HepG2 (cell line): ENCODE data around the gene NLRX1. TPM values are rescaled to one million over a fixed set of nuclear protein-coding genes. Genes with fewer than 3 reads are reported as not detected.

Experiments used
- CBFB ChIP-seq: sonication (generic); formaldehyde crosslinking; IDR thresholded peaks from 2 replicates; pipeline ENCODE4 v1.4.0; 2020; ENCODE audit warnings: missing genetic modification reagents
- ETV5 ChIP-seq: IDR thresholded peaks from 2 replicates; pipeline ENCODE4 v1.6.1; 2018; ENCODE audit warnings: missing biosample characterization, missing genetic modification reagents, inconsistent platforms, borderline replicate concordance
- FOXO1 ChIP-seq: sonication (generic); formaldehyde crosslinking; IDR thresholded peaks from 2 replicates; pipeline ENCODE4 v1.4.0; 2020; ENCODE audit warnings: missing genetic modification reagents
- HNRNPLL ChIP-seq: fragments of 200-400 bp; formaldehyde crosslinking; IDR thresholded peaks from 2 replicates; pipeline ENCODE4 v1.6.1; 2017; ENCODE audit warnings: mild to moderate bottlenecking, low read depth, low read length; ENCODE audit not compliant: poor library complexity, severe bottlenecking
- NFATC3 ChIP-seq: sonication (generic); formaldehyde crosslinking; IDR thresholded peaks from 2 replicates; pipeline ENCODE4 v1.5.1; 2020; ENCODE audit warnings: mild to moderate bottlenecking, missing genetic modification reagents
- NFYB ChIP-seq: sonication (generic); formaldehyde crosslinking; IDR thresholded peaks from 2 replicates; pipeline ENCODE4 v1.4.0; 2020; ENCODE audit warnings: missing genetic modification reagents
- POLR2A ChIP-seq, 2 experiments: IDR thresholded peaks; 2 replicates each; pipeline ENCODE4 v1.6.1; 2011; ENCODE audit warnings: low read depth in 2 of 2, low read length in 2 of 2, mild to moderate bottlenecking in 1 of 2, moderate library complexity in 1 of 2; ENCODE audit not compliant: insufficient read depth in 1 of 2
- TAF1 ChIP-seq: sonication (generic); formaldehyde crosslinking; IDR thresholded peaks from 2 replicates; pipeline ENCODE4 v1.4.0; 2020; ENCODE audit warnings: missing genetic modification reagents
- TBL1XR1 ChIP-seq: fragments of 150-350 bp; IDR thresholded peaks from 2 replicates; pipeline ENCODE4 v1.6.1; 2014; ENCODE audit warnings: borderline replicate concordance, low read length; ENCODE audit not compliant: partially characterized antibody
- TFAP4 ChIP-seq: sonication (generic); IDR thresholded peaks from 2 replicates; pipeline ENCODE4 v1.6.1; 2016; ENCODE audit warnings: low read depth, borderline replicate concordance
- UBTF ChIP-seq: sonication (generic); formaldehyde crosslinking; IDR thresholded peaks from 2 replicates; pipeline ENCODE4 v1.4.0; 2020; ENCODE audit warnings: mild to moderate bottlenecking, missing genetic modification reagents
- ZBTB34 ChIP-seq: sonication (generic); formaldehyde crosslinking; IDR thresholded peaks from 2 replicates; pipeline ENCODE4 v1.8.0; 2022; ENCODE audit warnings: mild to moderate bottlenecking, missing genetic modification reagents
- ZNF746 ChIP-seq: sonication (generic); formaldehyde crosslinking; IDR thresholded peaks from 2 replicates; pipeline ENCODE4 v1.8.0; 2022; ENCODE audit warnings: mild to moderate bottlenecking, missing genetic modification reagents
- ZNF766 ChIP-seq: sonication (generic); formaldehyde crosslinking; IDR thresholded peaks from 2 replicates; pipeline ENCODE4 v1.5.0; 2020; ENCODE audit warnings: missing genetic modification reagents, borderline replicate concordance
- ZNF768 ChIP-seq: sonication (generic); formaldehyde crosslinking; IDR thresholded peaks from 2 replicates; pipeline ENCODE4 v1.4.0; 2020; ENCODE audit warnings: missing genetic modification reagents
- polyA plus RNA-seq, 8 experiments: library from polyadenylated mRNA; depleted of rRNA in 3 of 8; stranded (reverse) in 7 of 8; unstranded in 1 of 8; fragments of >200 nt; fragmentation: Illumina TruSeq in 4 of 8; extraction: Trizol in 4 of 8; gene quantifications; 2 replicates each; pipeline versions ENCODE4 v1.2.1 to v1.2.3, GENCODE V29; 2011 to 2016; ENCODE audit warnings: low read depth in 4 of 8, missing spikeins in 1 of 8, mixed read lengths in 1 of 8; ENCODE audit not compliant: insufficient read depth in 1 of 8
- total RNA-seq, 5 experiments: library from RNA; depleted of rRNA; stranded (reverse); fragments of >200 nt; fragmentation: Illumina TruSeq; extraction: Trizol; gene quantifications; 2 replicates each; pipeline ENCODE4 v1.2.3, GENCODE V29; 2016; ENCODE audit warnings: low read depth in 1 of 5
- TF ChIP-seq, protein P1 (sequence below): sonication (generic); formaldehyde crosslinking; IDR thresholded peaks from 2 replicates; pipeline ENCODE4 v1.5.0; 2020; ENCODE audit warnings: mild to moderate bottlenecking, missing genetic modification reagents, borderline replicate concordance
- TF ChIP-seq, protein P2 (sequence below): sonication (generic); formaldehyde crosslinking; IDR thresholded peaks from 2 replicates; pipeline ENCODE4 v1.8.0; 2023; ENCODE audit warnings: mild to moderate bottlenecking, missing genetic modification reagents

Gene NLRX1
- total and polyA plus RNA-seq, 2 of the 13 experiments (the other 11 are each of a cell fraction or from before 2014, with no cell fraction given), result 8.7 to 11.0 TPM

GRCh38 chr11:119168471-119169281 is at the start of gene NLRX1 (continued):
- TF ChIP-seq ZBTB34 (CRISPR knock-in tag) (0 out of 2 replicates have a peak, but pooled peaks have one; percentile 17), CBFB (peak; percentile 75), TBL1XR1 (no peak), FOXO1 (CRISPR knock-in tag) (no peak), HNRNPLL (peak; percentile 62), UBTF (CRISPR knock-in tag) (peak; percentile 99), TFAP4 (0 out of 2 replicates have a peak, but pooled peaks have one; percentile 11), ZNF766 (CRISPR knock-in tag) (no peak), NFYB (CRISPR knock-in tag) (no peak), NFATC3 (CRISPR knock-in tag) (no peak), ZNF768 (CRISPR knock-in tag) (0 out of 2 replicates have a peak, but pooled peaks have one; percentile 12), ETV5 (CRISPR knock-in tag) (peak; percentile 21; the same call in 1 of the 2 replicates), TAF1 (CRISPR knock-in tag) (peak; percentile 85), ZNF746 (CRISPR knock-in tag) (0 out of 2 replicates have a peak, but pooled peaks have one; percentile 21), POLR2A (IDR thresholded peaks at IDR 0.05; ENCODE audit: insufficient read depth in 1 of 2, low read depth in 2 of 2, low read length in 2 of 2) (peak; percentile 78 to 82)
- TF ChIP-seq, protein P1, sequence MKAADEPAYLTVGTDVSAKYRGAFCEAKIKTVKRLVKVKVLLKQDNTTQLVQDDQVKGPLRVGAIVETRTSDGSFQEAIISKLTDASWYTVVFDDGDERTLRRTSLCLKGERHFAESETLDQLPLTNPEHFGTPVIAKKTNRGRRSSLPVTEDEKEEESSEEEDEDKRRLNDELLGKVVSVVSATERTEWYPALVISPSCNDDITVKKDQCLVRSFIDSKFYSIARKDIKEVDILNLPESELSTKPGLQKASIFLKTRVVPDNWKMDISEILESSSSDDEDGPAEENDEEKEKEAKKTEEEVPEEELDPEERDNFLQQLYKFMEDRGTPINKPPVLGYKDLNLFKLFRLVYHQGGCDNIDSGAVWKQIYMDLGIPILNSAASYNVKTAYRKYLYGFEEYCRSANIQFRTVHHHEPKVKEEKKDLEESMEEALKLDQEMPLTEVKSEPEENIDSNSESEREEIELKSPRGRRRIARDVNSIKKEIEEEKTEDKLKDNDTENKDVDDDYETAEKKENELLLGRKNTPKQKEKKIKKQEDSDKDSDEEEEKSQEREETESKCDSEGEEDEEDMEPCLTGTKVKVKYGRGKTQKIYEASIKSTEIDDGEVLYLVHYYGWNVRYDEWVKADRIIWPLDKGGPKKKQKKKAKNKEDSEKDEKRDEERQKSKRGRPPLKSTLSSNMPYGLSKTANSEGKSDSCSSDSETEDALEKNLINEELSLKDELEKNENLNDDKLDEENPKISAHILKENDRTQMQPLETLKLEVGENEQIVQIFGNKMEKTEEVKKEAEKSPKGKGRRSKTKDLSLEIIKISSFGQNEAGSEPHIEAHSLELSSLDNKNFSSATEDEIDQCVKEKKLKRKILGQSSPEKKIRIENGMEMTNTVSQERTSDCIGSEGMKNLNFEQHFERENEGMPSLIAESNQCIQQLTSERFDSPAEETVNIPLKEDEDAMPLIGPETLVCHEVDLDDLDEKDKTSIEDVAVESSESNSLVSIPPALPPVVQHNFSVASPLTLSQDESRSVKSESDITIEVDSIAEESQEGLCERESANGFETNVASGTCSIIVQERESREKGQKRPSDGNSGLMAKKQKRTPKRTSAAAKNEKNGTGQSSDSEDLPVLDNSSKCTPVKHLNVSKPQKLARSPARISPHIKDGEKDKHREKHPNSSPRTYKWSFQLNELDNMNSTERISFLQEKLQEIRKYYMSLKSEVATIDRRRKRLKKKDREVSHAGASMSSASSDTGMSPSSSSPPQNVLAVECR, result peak; percentile 69; the same call in 1 of the 2 replicates
- TF ChIP-seq, protein P2, sequence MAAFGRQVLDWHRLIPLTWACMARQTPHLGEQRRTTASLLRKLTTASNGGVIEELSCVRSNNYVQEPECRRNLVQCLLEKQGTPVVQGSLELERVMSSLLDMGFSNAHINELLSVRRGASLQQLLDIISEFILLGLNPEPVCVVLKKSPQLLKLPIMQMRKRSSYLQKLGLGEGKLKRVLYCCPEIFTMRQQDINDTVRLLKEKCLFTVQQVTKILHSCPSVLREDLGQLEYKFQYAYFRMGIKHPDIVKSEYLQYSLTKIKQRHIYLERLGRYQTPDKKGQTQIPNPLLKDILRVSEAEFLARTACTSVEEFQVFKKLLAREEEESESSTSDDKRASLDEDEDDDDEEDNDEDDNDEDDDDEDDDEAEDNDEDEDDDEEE (CRISPR knock-in tag), result peak; percentile 72; the same call in 1 of the 2 replicates
